HEK293T (cell line): ENCODE measurements around the gene SSU72.

ENCODE experiments used
- FOXA1 ChIP-seq: fragments of 450-650 bp; IDR thresholded peaks from 2 replicates; pipeline ENCODE4 v1.6.1; 2016; ENCODE audit warnings: mild to moderate bottlenecking
- SUZ12 ChIP-seq: fragments of 450-650 bp; IDR thresholded peaks from 2 replicates; pipeline ENCODE4 v1.6.1; 2016; ENCODE audit warnings: mild to moderate bottlenecking
- TF ChIP-seq, protein P1 (sequence below): fragments of 450-650 bp; IDR thresholded peaks from 2 replicates; pipeline ENCODE4 v1.6.1; 2016

DNA sequence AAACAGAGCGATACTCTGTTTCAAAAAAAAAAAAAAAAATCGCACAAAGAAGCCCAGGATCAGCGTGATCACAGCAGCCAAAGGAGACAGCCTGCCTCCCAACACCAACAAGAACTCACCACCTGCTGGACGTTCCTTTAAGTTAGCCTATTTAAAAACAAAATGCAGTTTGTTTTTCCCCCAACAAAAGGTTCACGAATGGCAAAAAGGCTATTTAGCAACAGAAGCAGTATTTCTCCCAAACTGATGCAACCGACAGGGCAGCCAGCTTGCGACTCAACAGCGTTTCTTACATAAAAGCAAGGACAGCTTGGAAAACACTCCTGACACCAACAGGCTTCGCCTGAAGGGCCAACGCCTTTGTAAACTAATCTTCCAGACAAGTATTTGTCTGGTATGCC, 6.8 kb downstream of the SSU72 start:
- TF ChIP-seq FOXA1 (no peak), SUZ12 (no peak)
- TF ChIP-seq, protein P1, sequence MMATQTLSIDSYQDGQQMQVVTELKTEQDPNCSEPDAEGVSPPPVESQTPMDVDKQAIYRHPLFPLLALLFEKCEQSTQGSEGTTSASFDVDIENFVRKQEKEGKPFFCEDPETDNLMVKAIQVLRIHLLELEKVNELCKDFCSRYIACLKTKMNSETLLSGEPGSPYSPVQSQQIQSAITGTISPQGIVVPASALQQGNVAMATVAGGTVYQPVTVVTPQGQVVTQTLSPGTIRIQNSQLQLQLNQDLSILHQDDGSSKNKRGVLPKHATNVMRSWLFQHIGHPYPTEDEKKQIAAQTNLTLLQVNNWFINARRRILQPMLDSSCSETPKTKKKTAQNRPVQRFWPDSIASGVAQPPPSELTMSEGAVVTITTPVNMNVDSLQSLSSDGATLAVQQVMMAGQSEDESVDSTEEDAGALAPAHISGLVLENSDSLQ, result no peak
